ENCODE results near the gene DAND5.

Gene DAND5

DNA sequence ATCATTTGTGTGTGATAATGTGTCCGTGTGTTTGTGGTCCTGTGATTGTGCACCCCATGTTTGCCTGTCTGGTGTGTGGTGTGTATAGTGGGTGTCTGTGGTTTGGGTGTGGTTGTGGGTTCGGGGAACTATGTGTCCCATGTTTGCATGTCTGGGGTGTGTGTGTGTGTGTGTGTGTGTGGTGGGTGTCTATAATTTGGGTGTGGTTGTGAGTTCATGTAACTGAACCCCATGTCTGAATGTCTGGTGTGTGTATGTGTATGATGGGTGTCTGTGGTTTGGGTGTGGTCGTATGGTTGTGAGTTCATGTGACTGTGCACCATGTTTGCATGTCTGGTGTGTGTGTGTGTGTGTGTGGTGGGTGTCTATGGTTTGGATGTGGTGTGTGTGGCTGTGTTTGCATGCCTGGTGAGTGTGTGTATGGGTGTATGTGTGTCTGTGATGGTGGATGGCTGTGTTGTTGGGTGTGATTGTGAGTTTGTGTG is 14.8 kb downstream of the DAND5 start:
- H3K4me3 ChIP-seq (ENCODE audit: low read length) = no peak overlapping the region
- DNase-seq (ENCODE audit: low read depth) = peak; percentile 50
- no peak for TF ChIP-seq CTCF (conservative IDR thresholded peaks at IDR 0.05; ENCODE audit: low read length)

DNA sequence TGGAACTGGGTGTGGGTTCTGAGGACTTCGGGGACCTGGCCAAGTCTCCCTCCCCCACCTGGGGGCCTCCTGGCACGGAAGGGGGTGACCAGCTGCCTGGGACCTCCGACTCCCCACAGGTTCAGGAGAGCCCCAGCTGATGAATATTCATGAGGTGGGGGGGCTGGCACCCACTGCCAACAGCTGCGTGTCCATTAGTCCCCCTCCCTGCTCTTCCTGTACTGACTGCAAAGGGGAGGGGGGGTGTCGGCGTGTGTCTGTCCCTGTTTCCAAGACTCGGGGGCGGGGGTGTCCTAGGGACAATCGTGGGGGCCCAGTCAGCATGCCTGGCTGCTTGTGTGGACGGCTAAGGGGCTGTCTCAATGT is 15.3 kb downstream of the DAND5 start:
- no peak for DNase-seq (ENCODE audit: low read depth)
- H3K4me3 ChIP-seq (ENCODE audit: low read length) = no peak overlapping the region
- no peak for TF ChIP-seq CTCF (conservative IDR thresholded peaks at IDR 0.05; ENCODE audit: low read length)

GRCh38 chr19:12985049-12985776 is 15.8 kb downstream of the DAND5 start:
- DNase-seq (ENCODE audit: low read depth) = peak; percentile 74
- TF ChIP-seq CTCF (conservative IDR thresholded peaks at IDR 0.05; ENCODE audit: low read length) = no peak
- no peak overlapping the region for H3K4me3 ChIP-seq (ENCODE audit: low read length)

DNA sequence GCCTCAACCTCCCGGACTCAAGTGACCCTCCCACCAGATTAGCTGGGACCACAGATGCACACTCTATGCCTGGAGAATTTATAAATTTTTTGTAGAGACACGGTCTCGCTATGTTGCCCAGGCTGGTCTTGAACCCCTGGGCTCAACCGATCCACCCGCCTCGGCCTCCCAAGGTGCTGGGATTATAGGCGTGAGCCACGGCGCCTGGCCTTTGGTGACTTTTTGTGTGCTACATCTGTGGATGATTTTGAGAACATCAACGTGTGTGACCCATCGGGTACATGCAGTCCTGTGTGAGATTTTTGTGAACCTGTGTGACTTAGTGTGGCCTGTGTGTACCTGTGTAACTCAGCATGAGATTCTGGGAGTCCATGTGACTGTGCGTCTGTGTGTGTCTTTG is 17.4 kb downstream of the DAND5 start:
- no peak overlapping the region for H3K4me3 ChIP-seq (ENCODE audit: low read length)
- no peak for DNase-seq (ENCODE audit: low read depth)
- TF ChIP-seq CTCF (conservative IDR thresholded peaks at IDR 0.05; ENCODE audit: low read length) = no peak

DNA sequence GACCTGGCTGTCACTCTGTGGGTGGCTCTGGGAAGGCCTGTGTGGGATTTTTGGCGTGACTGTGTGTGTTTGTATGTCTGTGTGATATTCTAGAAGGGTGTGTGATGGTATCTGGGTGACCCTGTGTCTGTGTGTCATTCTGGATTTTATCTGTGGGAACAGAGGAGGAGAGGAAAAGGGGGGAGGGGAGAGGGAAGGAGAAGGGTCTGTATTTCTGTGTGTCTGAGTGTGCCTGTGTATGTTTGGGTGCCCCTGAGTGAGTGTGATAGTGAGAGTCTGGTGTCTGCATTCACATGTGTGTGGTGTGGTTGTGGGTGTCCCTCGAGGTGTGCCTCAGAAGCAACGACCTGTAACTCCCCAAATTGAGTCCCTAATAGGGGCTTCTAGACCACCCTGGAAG is 17.8 kb downstream of the DAND5 start:
- TF ChIP-seq CTCF (conservative IDR thresholded peaks at IDR 0.05; ENCODE audit: low read length) = no peak
- no peak for DNase-seq (ENCODE audit: low read depth)
- no peak overlapping the region for H3K4me3 ChIP-seq (ENCODE audit: low read length)

- no peak overlapping the region for H3K4me3 ChIP-seq (ENCODE audit: low read length)
- no peak for DNase-seq (ENCODE audit: low read depth)
- no peak for TF ChIP-seq CTCF (conservative IDR thresholded peaks at IDR 0.05; ENCODE audit: low read length)
Measured at GRCh38 chr19:12987781-12988180, 18.4 kb downstream of the DAND5 start.

GRCh38 chr19:12990431-12990830 is 21.1 kb downstream of the DAND5 start:
- TF ChIP-seq CTCF (conservative IDR thresholded peaks at IDR 0.05; ENCODE audit: low read length) = no peak
- no peak overlapping the region for H3K4me3 ChIP-seq (ENCODE audit: low read length)
- DNase-seq (ENCODE audit: low read depth) = no peak

Measured in AG10803 (cell line).